Activated T-cell treated with anti-CD3 and anti-CD28 coated beads for 24 hours (primary cell): ENCODE measurements around the gene TMEM18.
"Not testable (repeated sequence)": the region's sequence is repeated elsewhere in the genome, so short reads cannot be mapped to it uniquely, and the experiment has no call there.

ENCODE experiments used
- DNase-seq: peaks from one replicate; pipeline ENCODE4 v3.0.0-alpha.2; 2020; ENCODE audit warnings: low read depth

The TMEM18 gene

DNA sequence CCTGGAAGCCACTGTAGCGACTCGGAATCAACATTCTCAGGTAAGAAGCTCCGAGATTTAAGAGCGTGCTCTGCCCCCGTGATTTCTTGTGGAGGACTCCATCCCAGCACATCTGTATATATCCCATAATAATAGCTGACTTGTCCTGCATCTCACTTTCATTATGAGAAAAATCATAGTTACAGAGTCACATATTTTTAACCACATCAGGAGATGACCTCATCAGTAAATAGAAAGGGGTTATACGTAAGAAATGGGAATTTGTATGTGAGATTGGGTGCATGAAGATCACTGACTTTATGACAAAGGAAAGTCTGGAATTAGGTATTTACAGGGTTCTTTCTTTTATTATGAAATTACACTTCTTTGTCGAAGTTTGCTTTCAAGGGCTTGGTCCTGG, 16.4 kb upstream of the TMEM18 start:
- DNase-seq, result no peak

DNA sequence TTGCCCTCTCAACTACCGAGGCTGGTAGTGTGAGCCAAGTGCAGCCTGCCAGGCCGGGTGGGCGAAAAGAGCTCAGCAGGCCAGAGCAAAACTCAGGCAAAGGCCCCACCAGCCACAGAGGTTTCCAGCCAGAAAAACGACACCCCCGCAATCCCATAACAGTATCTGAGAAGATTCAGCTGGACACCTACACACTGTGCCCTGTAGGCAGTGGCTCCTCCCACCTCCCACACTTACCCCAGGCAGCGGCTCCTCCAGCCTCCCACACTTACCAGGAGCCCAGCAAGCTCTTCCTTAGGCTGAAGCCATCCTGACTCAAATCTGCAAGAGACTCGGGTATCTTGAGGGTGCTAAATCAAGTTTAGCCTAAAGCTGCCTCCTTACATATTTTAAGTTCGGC, 15.6 kb upstream of the TMEM18 start:
- no peak for DNase-seq

GRCh38 chr2:691821-692761, 14.9 kb upstream of the TMEM18 start:
- no peak for DNase-seq

- DNase-seq, result no peak
These were observed 13.6 kb upstream of the TMEM18 start for GRCh38 chr2:690799-691198.

- no peak for DNase-seq
These were observed 12.8 kb upstream of the TMEM18 start for GRCh38 chr2:689877-690510.

- no peak for DNase-seq
These were observed 12.0 kb upstream of the TMEM18 start for GRCh38 chr2:689237-689636.

GRCh38 chr2:688504-689076, 11.4 kb upstream of the TMEM18 start:
- no peak for DNase-seq

DNA sequence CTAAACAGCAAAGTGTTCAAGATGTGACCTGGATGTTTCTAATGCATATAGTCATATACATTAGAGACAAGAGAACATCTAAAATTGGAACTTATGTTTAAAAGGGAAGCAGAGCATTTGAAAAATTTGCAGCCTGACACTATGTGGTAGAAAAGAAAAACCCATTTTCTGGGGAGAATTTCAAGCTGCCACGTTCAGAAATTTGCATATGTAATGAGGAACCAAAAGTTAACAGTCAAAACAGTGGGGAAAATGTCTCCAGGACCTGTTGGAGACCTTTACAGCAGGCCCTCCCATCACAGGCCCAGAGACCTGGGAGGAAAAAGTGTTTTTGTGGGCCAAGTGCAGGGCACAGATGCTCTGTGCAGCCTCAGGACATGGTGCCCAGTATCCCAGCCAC, 8.2 kb upstream of the TMEM18 start:
- DNase-seq, result no peak

- DNase-seq, result not testable (repeated sequence)
These were observed 7.7 kb upstream of the TMEM18 start for GRCh38 chr2:684913-685312.

GRCh38 chr2:682226-682625, 5.0 kb upstream of the TMEM18 start:
- no peak for DNase-seq

- no peak for DNase-seq
These were observed 4.1 kb upstream of the TMEM18 start for GRCh38 chr2:681312-681711.

DNA sequence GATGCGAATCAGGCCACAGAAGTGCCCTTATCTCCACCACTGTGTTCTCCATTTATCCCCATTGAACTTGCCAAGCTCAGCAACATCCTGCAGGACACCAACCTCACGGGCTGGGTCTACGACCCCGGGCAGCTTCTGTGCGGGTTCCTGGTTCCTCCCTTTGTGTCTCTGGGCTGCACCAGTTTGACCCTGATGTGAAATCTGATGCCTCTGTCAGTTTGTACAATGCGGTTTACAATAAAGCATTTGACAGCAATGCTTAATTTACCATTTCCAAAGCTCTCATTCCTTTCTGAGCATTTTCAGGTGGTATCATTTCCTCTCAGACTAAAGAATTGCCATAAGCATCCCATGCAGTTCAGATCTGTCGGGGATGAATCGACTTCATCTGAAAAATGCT, 3.3 kb upstream of the TMEM18 start:
- DNase-seq, result no peak

GRCh38 chr2:678964-679363, 1.8 kb upstream of the TMEM18 start:
- no peak for DNase-seq

DNA sequence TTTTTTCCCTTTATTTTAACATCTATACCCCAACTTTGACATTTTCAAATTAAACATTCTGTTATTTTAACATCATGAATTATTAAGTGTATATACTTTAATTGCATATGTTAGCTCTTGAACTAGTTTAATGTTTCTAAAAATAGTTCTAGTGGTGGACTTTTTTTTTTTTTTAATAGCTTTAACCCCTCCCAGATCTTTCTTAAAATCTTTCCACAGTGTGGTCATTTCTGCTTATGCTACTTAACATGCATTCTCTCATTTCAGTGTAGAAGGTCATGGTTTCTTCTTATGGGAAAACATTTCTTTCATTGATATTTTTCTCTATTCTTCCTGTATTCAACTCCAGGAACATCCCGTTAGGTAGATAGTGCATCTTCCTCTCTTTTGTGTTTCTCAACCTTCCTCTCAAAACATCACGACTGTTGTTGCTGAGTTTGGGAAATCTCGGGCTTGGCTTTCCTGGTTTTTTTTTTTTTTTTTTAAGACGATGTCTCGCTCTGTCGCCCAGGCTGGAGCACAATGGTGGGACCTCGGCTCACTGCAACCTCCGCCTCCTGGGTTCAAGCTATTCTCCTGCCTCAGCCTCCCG, 849 bp upstream of the TMEM18 start:
- no peak for DNase-seq

DNA sequence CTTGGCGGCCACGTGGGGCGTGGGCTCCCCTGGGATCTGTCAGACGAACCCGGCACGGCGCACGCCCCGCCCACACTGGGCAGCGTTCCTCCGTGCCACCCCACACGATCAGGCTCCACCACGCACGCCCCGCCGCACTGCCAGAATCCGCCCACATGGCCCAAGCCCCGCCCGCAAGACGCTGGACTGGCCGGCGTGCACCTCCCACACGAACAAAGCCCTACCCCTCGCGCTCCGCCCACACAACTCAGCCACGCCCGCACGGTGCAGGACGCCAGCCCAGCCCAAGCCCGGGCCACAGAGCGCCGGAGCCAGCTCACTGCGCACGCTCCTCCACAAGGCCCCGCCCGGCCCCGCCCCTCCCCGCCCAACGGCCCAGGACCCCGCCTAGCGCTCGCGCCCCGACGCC, 555 bp downstream of the TMEM18 start:
- peak; percentile 93 for DNase-seq

GRCh38 chr2:675982-676646, 1.1 kb downstream of the TMEM18 start:
- DNase-seq, result no peak

DNA sequence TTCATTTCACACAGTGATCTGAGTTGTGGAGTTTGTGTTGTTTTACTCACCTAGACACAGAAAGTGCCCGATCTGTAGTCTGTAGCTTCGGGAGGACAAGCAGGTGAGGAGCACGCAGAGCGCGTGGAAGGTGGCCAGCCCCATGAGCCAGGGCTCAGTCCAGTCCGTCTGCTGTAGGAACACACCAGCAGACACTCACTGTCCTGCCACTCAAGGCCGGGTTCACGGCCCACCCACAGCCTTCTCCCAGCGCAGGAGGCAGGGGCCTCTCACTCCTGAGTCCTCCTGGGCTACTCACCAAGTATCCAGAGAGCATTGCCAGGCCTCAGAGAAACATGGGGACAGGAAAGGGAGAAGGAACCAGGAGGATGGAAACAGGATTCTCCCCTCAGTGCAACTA, 1.7 kb downstream of the TMEM18 start:
- no peak for DNase-seq

DNA sequence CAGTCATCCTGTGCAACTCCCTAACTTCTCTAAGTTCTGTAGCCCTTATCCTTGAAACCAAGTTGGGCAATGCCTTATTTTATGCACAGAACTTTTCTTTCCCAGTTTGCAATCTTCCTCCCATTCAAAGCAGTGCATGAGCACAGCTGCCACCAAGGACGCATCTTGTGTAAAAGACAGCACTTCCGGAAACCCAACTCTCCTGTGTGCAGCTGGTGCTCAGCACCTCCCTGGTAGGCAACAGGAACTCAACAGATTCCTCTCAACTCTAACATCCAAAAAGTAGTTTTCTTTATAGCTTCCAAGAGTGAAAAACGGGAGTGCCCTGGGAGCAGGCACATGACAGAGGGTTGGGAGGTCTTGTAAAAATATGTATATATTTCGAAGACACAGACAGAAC, 2.2 kb downstream of the TMEM18 start:
- no peak for DNase-seq

GRCh38 chr2:674321-674985, 2.8 kb downstream of the TMEM18 start:
- DNase-seq, result no peak

GRCh38 chr2:673615-674320, 3.4 kb downstream of the TMEM18 start:
- DNase-seq, result no peak

DNA sequence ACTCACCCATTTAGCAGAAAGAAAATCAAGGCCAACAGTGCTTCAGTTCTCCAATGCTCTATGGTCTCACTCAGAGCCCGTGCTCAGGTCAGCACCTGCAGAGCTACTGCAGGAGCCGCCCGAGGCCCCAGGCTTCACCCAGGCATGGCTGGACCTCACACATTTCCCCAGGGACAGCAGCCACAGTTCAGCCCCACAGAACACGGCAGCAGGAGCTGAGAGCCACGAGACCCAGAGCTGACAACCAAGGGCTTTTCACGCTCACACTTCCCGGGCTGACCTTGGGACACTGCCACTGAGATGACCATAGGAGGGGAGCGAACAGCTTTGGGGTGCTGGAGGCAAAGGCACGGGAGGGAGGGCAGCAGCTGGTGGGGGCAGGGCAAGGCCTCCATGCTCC, 4.2 kb downstream of the TMEM18 start:
- DNase-seq, result no peak
